ENCODE data around the gene NHSL2.

NHSL2 gene

GRCh38 chrX:72128881-72129280 is 218.2 kb downstream of the NHSL2 start:
- no peak for DNase-seq (ENCODE audit: low read depth in 2 of 2)

- no peak for DNase-seq (ENCODE audit: low read depth in 2 of 2)
Observed at GRCh38 chrX:72129661-72130060, 219.0 kb downstream of the NHSL2 start.

DNA sequence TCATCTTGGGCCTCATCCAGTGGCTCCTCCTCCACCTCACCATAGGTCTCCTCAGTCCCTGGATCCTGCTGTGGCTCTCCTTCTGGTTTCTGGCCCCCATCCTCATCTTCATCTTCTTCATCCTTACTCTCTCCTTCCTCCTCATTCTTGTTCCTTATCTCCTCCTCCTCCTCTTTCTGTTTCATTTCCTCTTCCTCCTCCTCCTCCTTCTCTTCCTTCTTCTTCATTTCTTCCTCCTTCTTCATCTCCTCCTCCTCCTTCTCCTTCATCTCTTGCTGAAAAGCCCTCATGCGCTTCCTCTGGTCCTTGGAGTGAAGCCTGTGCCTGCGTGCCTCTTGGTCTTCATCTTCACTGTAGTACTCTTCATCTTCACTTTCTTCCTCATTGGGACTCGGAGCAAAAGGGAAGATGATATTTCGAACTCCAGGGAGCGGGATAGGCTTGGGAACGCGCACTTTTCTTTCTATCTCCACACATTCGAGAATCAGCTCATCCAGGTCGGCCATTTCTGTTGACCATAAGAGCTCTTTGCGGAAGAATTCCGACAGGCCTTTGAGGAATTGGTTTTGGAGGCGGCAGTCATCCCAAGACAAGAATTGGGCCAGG is 219.6 kb downstream of the NHSL2 start:
- DNase-seq (ENCODE audit: low read depth in 2 of 2) = no peak

GRCh38 chrX:72130762-72131250 is 220.2 kb downstream of the NHSL2 start:
- no peak for DNase-seq (ENCODE audit: low read depth in 2 of 2)

DNA sequence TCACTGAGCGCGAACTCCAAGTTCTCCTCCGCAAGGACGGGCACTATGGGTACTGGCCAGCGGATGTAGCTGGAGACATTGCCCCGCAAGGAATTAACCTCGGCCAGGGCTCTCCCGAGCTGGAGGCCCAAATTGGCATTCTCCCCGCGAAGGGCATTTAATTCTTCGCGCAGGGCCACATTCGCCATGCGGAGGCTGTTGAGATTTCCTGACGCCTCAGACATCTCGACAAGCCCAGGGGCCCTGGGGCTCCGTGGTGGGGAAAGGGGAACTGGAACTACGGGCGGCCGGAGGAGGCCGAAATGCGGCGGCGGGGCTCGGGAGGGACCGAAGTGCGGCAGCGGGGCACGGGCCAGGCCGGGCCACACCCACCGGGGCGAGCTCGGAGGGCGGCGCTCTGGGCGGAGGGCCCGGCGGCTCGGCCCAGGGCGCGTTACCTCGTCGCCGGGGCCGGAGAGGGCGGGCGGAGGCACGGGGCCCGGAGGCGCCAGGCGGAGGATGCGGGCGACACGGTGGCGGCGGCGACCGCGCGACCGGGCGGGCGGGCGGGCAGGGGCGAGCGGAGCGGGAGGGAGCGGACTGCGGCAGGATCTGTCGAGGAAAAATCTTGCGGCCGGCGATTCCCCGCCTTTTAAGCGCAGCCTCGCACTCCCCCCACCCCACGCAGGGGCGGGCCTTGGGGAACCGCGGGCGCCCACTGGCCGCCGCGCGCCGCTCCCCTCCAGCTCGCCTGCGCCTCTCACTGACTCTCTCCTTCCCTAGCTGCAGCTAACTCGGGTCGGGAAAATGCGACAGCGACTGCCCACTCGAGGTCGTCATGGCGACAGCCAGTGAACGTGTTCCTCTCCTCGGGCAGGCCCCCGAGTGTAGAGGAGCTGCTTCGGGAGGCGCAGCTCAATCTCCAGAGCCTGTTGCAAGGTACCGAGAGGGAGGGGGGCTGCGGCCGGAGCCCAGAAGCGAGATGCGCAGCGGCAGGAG is 221.0 kb downstream of the NHSL2 start, which contains the start of gene RTL5:
Gene RTL5, minus strand, starts transcription at position 599 of the 978 bp plus-strand sequence.
- DNase-seq (ENCODE audit: low read depth in 2 of 2) = peak in 1 of 2 donors; percentile 37

DNA sequence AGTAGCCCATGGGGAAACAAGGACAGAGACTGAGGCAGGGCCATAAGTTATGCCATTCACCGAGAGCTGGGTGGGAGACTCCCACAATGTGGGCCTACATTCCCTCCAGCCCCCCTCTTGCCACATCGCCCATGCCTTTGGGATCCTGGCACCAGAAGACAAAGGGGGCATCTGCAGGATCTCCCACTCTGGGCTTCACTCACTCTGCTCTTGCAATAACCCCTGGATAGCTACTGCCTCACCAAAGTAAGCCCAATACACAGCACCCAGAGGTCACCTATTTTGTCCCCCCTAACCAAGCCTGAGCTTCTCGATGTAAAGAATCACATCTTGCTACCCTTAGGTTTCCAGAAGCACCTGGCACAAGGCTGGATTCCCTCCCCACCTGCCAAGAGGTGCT is 221.8 kb downstream of the NHSL2 start:
- no peak for DNase-seq (ENCODE audit: low read depth in 2 of 2)

GRCh38 chrX:72133851-72134546 is 223.4 kb downstream of the NHSL2 start:
- DNase-seq (ENCODE audit: low read depth in 2 of 2) = no peak

- DNase-seq (ENCODE audit: low read depth in 2 of 2) = no peak
Observed at GRCh38 chrX:72137846-72138495, 227.3 kb downstream of the NHSL2 start.

GRCh38 chrX:72139538-72139937 is 228.9 kb downstream of the NHSL2 start:
- DNase-seq (ENCODE audit: low read depth in 2 of 2) = no peak

DNA sequence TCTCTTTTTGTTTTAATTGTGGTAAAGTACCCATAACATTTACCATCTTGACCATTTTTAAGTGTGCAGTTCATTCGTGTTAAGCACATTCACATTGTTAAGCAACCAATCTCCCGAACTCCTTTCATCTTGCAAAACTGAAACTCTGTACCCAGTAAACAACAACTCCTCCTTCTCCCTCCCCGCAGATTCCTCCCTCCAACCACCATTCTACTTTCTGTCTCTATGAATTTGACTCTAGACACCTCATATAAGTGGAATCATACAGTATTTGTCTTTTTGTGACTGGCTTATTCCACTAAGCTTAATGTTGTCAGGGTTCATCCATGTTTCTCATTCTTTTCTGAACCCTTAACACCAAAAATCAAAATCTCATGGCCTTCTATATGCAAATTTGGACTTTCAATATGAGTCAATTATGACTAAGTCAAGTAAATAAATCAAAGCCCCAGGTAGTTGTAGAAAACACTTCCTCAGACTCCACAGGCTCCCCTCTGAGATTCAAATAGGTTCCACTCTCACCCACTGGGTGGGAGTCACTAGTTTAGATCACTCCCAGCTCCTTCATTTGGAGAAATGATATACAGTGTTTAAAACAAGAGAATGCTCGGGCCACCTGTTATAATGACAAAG is 230.8 kb downstream of the NHSL2 start:
- DNase-seq (ENCODE audit: low read depth in 2 of 2) = no peak

DNA sequence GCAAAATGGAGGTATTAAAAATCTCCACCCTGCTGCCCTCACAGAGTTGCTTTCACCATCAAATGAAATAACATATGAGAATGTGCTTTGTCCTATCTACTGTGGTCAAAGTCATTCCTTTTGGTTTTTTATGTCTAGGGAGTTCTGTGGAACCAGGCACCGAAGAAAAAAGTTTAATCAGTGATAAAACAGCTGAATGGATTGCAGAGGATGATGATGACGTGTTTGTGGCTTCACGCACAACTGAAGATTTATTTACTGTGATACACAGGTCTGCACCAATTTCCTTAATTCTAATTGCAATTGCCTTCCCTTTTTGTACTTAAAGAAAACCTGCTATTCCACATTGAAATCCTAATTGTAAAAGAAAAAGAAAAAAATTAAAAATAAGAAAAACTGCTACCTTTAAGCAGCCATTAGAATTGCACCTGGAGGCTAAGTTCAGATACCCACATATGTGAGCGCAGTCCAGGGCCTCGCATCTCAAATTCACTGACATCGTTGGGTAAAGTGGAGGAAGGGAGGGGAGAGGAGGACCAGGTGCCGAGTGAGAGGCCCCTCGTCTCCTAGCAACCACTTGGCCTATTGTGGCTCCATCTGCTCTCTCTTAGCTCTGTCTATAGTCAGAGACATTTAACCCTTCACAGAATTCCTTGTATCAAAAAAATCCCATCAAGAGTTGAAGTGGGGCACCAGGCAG is 231.6 kb downstream of the NHSL2 start:
- no peak for DNase-seq (ENCODE audit: low read depth in 2 of 2)

DNA sequence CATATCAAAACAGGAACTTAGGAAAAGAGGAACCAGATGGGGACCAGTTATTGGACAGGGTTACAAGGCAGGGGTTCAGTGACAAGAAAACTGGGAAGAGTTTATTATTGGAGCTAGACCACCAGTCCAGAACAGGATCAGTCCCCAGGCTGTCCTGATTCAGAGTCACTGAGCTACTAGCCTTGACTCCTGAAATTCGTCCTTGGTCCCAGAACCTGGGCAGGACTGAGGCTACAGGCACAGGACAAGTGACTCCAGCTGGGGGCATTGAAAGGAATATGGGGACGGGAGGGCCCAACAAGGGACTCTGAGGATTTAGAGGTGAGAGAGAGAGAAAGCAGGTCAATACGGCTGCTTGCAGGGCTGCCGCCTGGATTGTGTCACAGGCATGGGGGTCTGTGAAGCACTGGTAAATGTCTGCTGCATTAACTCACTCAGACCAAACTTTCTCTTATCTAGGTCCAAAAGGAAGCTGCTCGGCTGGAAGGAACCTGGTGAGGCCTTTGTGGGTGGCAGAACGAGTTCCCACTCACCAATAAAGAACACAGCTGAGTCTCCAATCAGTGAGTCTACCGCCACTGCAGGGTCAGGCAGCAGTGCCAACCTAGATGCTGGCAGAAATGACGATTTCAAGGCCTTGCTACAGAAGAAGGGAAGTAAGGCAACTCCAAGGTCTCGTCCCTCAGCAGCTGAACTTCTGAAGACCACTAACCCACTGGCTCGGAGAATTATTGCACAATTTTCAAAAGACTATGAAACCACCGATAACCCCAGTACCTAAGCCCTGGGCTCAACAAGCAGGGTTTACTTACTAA is 232.4 kb downstream of the NHSL2 start:
- no peak for DNase-seq (ENCODE audit: low read depth in 2 of 2)

DNA sequence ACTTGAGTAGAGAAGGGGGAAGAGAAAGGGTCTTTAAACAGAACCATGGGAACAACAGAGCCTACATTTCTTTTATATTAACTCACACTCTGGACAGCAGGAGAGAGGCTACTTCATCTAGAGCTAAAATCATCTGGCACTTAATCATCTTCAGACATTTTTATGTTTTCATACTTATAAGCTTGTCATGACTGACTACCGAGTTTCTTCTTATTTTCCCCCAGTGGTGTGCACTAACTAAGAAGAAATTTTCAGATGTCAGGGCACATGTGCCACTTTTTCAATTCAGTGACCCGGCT is 232.9 kb downstream of the NHSL2 start:
- DNase-seq (ENCODE audit: low read depth in 2 of 2) = no peak

GRCh38 chrX:72145181-72145580 is 234.5 kb downstream of the NHSL2 start:
- no peak for DNase-seq (ENCODE audit: low read depth in 2 of 2)

- DNase-seq (ENCODE audit: low read depth in 2 of 2) = no peak
Observed at GRCh38 chrX:72146527-72146926, 235.9 kb downstream of the NHSL2 start.

- no peak for DNase-seq (ENCODE audit: low read depth in 2 of 2)
Observed at GRCh38 chrX:72158773-72159172, 248.1 kb downstream of the NHSL2 start.

DNA sequence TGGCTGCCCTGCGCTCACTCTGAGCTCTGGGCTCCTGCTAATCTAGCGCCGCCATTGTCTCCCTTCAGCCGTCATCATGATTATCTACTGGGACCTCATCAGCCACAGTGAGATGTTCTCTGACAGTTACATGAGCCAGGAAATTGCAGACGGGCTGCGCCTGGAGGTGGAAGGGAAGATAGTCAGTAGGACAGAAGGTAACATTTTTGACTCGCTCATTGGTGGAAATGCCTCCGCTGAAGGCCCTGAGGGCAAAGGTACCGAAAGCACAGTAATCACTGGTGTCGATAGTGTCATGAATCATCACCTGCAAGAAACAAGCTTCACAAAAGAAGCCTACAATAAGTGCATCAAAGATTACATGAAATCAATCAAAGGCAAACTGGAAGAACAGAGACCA is 249.1 kb downstream of the NHSL2 start:
- DNase-seq (ENCODE audit: low read depth in 2 of 2) = no peak

GRCh38 chrX:72165551-72165950 is 254.9 kb downstream of the NHSL2 start:
- DNase-seq (ENCODE audit: low read depth in 2 of 2) = no peak

DNA sequence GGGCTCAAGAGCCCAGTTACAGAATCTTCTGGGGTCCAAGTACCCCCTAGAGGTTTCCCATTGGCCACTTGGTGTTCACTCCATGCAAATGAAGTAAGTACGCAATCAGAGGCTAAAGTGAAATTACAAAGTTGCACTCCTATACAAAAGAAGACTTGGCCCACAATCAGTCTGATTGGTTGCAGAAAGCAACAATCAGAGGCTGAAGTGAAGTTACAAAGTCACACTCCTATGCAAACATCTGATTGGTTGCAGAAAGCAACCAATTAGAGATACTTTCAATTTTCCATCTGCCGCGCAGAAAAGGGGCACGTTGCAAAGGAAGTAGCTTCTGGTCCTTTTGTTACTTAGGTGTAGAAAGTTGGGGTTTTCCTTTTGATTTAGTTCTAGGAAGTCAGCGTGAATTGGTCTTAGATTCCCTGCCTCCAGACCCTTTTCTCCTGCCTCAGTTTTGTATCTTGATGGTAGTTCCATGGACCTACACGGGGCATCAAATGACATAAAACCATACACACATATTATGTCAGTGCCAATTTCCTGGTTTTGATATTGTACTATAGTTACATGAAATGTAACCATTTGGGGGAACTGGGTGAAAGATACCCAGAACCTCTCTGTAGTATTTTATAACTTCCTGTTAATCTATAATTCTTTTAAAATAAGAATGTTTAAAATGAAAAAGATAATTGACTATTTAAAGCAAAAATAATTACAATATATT is 258.5 kb downstream of the NHSL2 start:
- no peak for DNase-seq (ENCODE audit: low read depth in 2 of 2)

All from stimulated activated CD4-positive, alpha-beta T cell treated with anti-CD3 and anti-CD28 coated beads, Interleukin-4, amount 100 ng/mL, for 48 hours (primary cell).